GM18870 (cell line): ENCODE results near the gene TMEM222.

ENCODE experiments used
- ATAC-seq: cut with Tn5 transposase; IDR thresholded peaks from one replicate; pipeline ENCODE4 v1.9.1; 2021; ENCODE audit warnings: moderate library complexity; ENCODE audit not compliant: unreplicated experiment

The TMEM222 gene

DNA sequence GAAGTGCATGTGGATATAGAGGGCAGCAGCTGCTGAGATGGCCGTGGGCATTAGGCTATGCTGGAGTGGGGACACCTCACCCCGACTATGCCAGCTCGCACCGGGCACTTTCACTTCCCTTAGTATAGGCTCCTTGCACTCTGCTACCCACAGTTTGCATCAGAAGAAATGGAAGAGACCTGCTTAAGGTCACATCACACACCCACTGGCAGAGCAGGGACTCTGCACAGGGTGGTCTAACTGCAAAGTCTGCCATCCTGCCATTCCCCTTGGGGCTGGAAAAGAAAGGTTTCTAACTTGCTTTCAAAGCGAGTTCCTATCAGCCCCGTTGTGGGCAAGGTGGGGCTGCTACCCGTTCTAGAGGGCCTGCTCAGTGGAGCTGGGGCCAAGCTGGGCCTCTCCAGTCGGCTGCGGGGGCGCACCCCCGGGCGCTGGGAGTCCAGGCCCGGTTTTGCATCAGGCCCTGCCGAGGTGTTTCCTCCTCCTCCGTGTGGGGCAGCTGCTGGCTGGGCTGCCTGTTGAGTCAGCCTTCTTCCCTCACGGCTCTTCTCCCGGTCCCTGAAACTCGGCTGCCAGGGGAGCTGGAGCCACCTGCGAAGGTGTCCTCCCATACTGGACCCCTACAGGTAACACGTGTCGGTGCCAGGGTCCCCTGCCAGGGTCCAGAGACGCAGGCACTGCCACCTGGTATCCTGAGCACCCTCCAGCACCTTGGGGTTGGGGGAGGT, 19.7 kb downstream of the TMEM222 start, which contains the start of gene SYTL1:
Gene SYTL1, plus strand, starts transcription at position 498 of the 728 bp plus-strand sequence. CDS start 3,313 bp downstream, outside the sequence.
- no peak for ATAC-seq

DNA sequence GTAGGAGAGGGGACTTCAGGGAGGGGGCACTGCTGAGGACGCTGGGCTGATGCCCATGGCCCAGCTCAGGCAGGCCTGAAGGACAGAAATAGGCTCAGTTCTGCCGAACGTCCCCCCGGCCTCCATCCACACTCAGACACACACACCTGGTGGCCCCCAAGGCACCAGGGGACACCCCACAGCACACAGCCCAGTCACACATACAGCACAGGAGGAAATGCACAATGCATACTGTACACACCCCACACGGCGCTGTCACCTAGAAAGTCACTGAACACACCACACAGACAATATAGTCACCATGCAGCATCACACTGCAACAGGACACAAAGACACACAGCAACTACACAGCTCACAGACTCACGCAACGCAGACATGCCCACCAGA, 20.4 kb downstream of the TMEM222 start:
- no peak for ATAC-seq

DNA sequence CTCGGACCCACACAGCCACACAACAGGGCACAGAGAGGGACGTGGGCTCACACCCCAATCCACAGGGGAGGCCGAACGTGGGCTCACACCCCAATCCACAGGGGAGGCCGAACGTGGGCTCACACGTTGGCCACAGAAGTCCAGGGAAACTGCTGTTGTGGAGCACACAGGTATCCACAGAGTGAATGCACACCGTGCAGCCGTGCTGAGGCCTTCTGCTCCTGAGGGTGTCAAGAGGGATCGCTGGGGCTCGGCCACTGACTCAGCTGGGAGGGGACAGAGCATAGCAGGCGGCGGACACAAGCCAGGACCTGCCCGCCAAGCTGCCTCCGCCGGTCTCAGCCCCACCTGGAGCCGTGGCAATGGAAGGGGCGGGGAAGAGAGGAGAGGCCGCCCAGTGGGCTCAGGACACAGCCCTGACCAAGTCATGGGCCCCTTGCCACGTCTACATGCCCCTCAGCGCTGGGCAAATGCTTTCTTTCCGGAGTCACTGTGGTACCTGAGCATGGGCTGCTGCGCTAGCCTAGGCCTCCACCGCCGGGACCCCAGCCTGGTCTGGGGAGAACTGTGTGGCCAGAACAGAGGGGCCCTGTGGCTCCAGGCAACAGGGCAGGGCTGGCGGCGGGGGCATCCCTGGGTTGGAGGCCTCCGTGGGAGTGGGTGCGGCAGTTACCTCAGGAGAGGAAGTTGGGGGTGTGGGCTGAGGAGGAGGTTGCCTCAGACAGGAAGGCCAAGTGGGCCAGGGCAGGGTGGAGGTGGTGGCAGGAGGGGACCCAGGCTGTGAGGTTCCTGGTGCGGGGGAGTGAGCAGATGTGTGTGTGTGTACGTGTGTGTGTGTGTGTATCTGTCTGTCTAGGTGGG, 21.0 kb downstream of the TMEM222 start:
- ATAC-seq, result no peak

DNA sequence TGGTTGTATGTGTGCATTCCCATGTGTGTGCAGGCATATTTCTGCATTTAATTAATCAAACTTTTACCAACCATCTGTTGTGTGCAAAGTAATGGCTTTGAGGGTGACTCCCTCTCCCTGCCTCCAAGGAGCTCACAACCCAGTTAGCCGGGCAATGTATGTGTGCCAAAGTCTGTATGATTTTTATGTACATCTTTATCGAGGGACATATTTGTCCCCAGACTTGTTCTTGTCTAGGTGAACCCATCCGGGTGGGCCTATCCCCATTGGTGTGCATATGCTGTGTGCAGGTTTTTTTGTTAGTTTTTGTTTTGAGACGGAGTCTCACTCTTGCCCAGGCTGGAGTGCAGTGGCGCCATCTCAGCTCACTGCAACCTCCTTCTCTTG, 21.7 kb downstream of the TMEM222 start:
- ATAC-seq, result no peak

DNA sequence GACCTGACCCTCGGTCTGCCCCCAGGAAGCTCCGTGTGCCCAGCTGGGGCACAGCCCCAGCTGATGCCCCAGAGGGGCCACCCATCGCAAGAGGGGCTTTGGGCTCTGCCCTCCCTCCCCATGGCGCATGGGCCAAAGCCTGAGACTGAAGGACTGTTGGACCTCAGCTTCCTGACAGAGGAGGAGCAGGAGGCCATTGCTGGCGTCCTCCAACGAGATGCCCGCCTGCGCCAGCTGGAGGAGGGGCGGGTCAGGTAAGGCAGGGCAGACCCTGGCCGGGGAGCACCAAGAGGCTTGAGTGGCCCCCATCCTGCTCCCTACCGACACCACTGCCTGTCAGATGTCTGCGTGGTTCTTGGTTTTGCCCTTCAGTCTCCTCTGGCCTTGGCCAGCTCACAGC, 23.3 kb downstream of the TMEM222 start:
- ATAC-seq, result no peak

DNA sequence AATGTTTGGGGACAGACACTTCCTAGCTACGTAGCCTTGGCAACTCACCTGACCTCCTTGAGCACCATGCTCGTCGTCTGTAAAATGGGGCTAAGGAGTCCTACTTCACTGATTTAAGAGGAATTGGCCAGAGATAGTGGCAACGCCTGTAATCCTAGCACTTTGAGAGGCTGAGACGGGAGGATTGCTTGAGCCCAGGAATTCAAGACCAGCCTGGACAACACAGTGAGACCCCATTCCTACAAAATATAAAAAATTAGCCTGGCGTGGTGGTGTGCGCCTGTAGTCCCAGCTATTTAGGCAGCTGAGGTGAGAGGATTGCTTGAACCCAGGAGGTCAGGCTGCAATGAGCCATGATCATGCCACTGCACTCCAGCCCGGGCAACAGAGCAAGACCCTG, 24.4 kb downstream of the TMEM222 start:
- no peak for ATAC-seq

DNA sequence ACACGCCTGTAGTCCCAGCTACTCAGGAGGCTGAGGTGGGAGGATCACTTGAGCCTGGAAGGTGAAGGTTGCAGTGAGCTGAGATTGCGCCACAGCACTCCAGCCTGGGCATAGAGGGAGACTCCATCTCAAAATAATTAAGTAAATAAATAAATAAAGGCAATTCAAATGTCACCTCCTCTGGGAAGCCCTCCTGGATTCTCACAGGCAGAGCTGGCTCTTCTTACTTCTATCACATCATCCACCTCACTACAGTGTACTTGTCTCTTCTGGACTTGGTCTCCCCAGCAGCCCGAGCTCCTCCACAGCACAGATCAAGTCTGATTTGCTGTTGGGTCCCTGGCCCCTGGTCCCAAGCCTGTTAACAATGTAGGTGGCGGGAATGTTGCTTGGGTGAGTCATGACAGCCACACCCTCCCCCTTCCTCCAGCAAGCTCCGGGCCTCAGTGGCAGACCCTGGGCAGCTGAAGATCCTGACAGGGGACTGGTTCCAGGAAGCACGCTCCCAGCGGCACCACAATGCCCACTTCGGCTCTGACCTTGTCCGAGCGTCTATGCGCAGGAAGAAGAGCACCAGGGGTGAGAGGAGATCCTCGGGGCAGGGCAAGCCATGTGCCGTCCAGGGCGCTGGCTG, 25.1 kb downstream of the TMEM222 start:
- no peak for ATAC-seq

DNA sequence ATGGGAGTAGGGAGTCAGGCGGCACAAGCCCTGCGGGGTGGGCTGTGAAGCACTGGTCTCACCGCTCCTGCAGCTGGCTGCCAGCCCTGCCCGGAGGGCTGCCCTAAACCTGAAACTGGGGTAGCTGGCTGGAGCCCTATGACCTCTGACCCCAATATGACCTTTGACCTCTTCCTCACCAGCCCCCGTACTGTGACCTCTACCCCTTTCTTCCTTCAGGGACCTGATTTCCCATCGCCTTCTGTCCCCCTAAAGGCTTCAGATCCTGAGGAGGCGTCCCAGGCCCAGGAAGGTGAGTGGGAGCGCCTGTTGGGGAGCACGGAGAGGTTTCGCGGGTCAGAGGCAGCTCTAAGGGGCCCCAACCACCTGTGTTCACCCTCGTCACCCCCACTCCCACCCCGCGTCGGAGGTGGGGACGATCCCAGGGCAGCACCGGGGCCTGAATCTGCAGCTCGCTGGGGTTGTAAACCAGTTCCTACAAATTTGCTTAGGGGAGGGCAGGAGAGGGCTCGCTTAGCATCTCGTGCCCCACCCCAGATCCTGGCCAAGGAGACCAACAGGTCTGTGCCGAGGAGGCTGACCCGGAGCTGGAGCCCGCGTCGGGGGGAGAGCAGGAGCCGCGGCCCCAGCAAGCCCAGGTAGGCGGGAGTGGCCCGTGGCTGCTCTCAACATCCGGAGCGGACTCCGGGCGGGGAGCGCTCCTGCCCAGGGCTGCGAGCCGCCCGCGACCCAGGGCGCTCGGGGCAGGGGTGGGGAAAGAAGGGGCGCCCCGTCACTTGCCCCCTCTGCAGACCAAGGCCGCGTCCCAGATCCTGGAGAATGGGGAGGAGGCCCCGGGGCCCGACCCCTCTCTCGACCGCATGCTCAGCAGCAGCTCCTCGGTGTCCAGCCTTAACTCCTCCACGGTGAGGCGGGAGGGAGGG, 27.2 kb downstream of the TMEM222 start:
- no peak for ATAC-seq

DNA sequence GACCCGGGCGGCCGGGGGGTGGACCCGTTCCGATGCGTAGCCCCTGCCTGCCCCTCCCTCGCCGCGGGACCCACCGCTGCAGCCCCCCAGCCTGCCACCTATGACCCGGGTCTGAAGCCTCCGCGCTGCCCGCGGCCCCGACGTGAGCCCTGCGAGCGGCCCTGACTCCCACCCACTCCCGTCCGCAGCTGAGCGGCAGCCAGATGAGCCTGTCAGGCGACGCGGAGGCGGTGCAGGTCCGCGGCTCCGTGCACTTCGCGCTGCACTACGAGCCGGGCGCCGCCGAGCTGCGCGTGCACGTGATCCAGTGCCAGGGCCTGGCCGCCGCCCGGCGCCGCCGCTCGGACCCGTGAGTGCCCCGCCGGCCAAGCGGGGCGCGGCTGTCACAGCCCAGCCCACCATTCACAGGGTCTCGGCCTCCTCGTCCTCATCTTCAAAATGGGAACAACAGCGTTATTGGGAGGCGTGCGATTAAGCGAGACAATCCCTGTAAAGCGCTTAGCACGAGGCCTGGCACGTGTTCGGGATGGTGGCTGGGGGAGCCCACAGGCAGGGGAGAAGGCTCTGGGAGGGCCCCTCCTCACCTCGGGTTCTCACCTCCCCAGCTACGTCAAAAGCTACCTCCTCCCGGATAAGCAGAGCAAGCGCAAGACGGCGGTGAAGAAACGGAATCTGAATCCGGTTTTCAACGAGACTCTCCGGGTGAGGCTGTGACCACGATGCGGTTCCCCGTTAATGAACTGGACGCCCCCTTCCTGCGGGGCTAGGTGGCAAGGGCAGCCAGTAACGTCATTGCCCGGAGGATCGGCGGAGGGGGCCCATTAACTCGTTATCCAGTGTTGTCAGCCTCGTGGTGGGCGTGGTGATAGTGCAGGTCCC, 28.1 kb downstream of the TMEM222 start:
- ATAC-seq, result no peak

DNA sequence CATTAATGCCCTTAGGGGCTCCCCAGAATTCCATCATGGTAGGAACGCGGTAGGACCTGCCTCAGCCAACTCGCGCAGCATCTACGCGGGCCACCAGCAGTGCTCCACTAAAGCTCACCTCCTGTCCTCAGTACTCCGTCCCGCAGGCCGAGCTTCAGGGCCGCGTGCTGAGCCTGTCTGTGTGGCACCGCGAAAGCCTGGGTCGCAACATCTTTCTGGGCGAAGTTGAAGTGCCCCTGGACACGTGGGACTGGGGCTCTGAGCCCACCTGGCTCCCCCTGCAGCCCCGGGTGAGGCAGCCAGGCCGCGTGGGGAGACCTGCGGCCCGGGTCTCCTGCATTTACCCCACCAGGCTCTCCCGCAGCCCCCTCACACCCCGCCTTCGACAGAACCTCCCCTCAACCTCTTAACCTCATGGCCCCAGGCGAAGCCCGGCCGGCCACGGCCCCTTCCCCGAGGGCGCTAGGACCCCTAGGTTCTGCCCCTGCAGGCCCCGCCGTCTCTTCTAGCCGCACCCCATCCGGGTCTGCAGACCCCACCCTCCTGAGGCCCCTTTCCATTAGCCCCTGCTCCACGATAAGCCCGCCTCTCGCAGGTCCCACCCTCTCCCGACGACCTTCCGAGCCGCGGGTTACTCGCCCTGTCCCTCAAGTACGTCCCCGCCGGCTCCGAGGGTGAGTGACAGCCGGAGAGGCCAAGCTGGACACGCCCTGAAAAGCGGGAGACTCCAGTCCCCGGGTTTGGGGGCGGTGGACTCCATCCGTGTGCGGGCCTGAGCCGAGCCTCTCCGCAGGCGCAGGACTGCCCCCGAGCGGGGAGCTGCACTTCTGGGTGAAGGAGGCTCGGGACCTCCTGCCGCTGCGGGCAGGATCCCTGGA, 28.9 kb downstream of the TMEM222 start:
- no peak for ATAC-seq

DNA sequence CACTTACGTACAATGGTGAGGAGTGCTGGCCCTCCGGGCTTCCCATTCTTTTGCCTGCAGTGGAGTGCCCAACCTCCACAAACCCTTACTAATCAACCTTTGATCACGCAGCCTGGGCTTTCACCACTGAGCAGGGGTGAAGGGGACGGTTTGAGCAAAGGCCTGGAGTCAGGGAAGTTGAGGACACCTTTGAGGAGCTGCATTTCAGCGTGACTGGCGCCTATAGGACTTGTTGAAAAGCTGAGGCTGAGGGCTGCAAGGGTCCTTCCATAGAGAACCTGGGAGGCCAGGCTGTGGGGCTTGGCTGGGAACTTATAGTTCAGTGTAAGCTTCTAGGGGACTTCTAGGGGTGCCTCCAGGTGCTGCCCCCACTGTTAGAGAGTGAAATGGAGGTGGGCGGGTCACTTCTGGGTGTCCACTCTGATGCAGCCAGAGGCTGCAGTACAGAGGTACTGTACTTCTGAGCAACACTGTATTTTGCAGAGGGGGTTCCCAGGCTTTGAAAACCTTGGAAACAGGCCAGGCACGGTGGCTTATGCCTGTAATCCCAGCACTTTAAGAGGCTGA, 29.7 kb downstream of the TMEM222 start:
- ATAC-seq, result no peak

DNA sequence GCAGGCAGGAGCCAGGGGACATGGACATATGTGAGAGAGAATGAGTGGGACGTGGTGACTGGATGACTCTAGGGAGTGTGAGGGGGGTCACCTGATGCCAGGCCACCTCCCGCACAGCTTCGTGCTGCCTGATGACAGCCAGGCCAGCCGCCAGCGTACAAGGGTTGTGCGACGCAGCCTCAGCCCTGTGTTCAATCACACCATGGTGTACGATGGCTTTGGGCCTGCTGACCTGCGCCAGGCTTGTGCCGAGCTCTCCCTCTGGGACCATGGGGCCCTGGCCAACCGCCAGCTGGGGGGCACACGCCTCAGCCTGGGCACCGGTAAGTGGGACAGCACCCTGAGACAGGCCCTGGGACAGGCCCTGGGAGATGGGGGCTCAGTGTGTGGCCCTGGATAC, 31.2 kb downstream of the TMEM222 start:
- ATAC-seq, result no peak

DNA sequence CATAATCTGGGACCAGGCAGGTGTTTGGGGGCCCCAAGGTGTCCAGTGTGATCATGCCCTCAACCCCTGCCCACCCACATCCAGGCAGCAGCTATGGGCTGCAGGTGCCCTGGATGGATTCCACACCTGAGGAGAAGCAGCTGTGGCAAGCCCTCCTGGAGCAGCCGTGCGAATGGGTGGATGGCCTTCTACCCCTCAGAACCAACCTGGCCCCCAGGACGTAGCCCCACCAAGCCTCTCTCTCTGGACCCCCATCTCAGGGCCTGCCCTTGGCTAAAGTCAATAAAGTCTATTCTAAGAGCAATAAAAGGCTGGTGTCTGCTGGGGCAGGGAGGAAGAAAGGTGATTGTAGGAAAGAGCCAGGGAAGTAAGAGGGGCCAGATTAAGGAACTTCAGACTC, 31.7 kb downstream of the TMEM222 start:
- ATAC-seq, result no peak

DNA sequence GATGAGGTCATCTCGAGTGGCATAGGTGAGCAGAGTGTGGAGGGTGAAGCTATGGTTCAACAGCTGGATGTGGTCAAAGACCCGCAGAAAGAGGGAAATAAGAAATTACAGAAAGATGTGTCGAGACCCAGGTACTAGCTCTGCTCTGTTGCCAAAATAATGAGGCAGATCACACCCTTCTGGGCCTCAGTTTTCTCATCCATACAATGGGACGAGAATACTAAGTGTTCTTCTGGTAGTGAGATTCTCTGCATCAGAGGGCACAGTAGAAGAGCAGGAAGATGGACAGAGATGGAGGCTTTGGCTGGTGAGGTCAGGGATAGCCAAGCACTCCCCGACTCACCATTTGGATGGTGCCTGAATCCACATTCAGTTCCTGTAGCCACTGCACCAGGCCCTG, 33.7 kb downstream of the TMEM222 start:
- no peak for ATAC-seq

DNA sequence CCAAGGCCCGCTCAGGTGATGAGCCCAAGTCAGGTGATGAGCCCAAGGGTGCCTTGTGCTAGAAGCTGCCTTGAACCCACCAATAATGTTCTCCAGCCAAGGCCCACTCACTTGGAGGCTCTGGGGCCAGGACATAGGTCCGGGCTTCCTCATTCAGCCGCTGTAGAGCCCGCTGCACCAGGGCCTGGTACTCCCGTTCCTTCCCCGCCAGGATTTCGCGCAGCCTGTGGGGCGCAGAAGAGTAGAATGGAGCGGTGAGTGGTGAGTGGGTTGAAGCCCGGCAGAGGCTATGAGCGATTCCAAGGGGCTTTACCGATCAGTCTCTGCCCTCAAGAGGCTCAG, 34.3 kb downstream of the TMEM222 start:
- ATAC-seq, result no peak

DNA sequence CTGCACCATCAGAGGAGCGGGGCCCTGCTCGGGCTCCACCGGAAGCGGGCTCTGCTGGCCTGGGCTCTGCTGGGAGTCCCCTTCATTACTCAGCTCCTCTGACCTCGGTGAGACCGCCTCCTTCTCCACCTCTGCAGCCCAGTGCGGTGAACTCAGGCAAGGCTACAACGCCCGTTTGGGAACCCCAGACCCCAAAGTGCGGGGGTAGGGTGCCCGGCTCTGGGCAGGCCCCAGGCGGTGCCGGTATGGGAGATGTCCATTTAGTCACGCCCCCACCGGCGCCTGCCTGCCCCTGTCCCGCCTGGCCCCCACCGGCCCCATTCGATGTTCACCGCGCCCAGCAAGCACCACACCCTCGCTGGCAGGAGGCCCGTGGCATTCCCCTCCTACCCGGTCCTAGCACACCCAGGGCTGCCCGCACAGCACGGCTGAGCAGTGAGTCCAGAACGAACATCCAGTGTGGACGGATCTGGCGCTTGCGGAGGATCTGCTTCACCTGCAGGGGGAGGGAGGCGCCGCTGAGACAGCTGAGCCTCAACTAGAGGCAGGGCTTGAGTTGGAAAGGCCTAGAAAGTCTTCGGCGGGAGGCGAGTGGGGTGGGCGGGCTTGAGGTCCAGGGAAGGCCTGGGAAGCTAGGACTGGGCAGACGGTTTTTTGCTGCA, 34.8 kb downstream of the TMEM222 start:
- no peak for ATAC-seq

DNA sequence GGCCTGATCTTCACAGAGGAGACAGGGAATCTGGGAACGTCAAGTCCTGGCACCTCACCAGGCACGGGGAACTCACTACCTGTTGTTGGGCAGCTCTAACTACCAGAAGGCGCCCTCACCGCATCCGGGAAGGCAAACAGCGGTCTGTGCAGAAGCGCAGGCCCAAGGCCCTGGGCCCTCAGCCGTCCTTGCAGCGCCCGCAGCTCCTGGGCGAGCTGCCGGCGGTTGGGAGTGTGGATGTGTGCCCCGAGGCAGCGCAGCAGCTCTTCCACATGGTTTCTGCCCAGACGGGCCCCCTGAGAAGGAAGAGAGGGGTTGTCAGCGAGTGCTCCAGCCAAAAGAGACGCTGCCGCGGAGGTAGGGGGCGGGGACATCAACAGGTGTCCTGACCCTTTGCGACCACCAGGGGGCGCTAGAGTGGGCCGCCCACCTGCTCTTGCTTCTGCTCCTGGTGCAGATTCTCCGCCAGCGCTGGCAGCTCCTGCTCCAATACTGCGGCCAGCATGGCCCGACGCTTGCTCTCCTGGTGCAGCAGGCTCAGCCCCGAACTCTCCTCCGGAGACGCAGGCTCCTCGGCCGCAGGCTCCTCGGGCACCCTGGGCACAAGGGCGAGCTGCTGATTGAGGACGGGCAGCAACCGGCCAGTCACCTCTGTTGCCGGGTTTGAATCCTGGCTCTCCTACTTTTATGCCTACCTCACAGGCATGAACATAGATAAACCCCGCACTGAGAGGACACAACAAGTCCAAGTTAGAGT, 35.5 kb downstream of the TMEM222 start:
- no peak for ATAC-seq
